Activated naive CD4-positive, alpha-beta T cell treated with anti-CD3 and anti-CD28 coated beads, Interleukin-2, amount 50 U/mL, for 24 hours (primary cell): ENCODE data around the gene MGAT5.

Source experiments
- H3K27ac Mint-ChIP-seq: one replicate; pipeline ENCODE4 v1.8.0; 2021; ENCODE audit warnings: mild to moderate bottlenecking, mixed read lengths
- H3K27me3 Mint-ChIP-seq: one replicate; pipeline ENCODE4 v1.8.0; 2021; ENCODE audit warnings: mixed read lengths
- H3K36me3 Mint-ChIP-seq: one replicate; pipeline ENCODE4 v1.8.0; 2021; ENCODE audit warnings: mixed read lengths
- H3K4me1 Mint-ChIP-seq: one replicate; pipeline ENCODE4 v1.8.0; 2021; ENCODE audit warnings: mixed read lengths
- H3K4me3 Mint-ChIP-seq: one replicate; pipeline ENCODE4 v1.8.0; 2021; ENCODE audit warnings: mild to moderate bottlenecking, mixed read lengths
- H3K9me3 Mint-ChIP-seq: one replicate; pipeline ENCODE4 v1.8.0; 2021; ENCODE audit warnings: mixed read lengths

The MGAT5 gene

GRCh38 chr2:134225841-134226240 lies 28.0 kb upstream of the MGAT5 start:
- H3K27me3 Mint-ChIP-seq, result no peaks in the 10 kb centered on the region
- no peak overlapping the region for H3K4me3 Mint-ChIP-seq
- H3K36me3 Mint-ChIP-seq, result peaks cover 3% of the 10 kb centered on the region
- H3K9me3 Mint-ChIP-seq, result peaks cover 5% of the 10 kb centered on the region
- peaks cover 61% of the 10 kb centered on the region for H3K4me1 Mint-ChIP-seq
- peak overlapping the region; percentile 5 for H3K27ac Mint-ChIP-seq

GRCh38 chr2:134226601-134227000 lies 27.3 kb upstream of the MGAT5 start:
- H3K36me3 Mint-ChIP-seq, result peaks cover 3% of the 10 kb centered on the region
- peaks cover 5% of the 10 kb centered on the region for H3K9me3 Mint-ChIP-seq
- no peak overlapping the region for H3K4me3 Mint-ChIP-seq
- peaks cover 61% of the 10 kb centered on the region for H3K4me1 Mint-ChIP-seq
- no peak overlapping the region for H3K27ac Mint-ChIP-seq
- H3K27me3 Mint-ChIP-seq, result no peaks in the 10 kb centered on the region

GRCh38 chr2:134227666-134228065 lies 26.2 kb upstream of the MGAT5 start:
- Mint-ChIP-seq H3K4me1 (peaks cover 68% of the 10 kb centered on the region), H3K27me3 (no peaks in the 10 kb centered on the region), H3K36me3 (peaks cover 3% of the 10 kb centered on the region), H3K9me3 (peaks cover 5% of the 10 kb centered on the region), H3K27ac (peak overlapping the region; percentile 48), H3K4me3 (no peak overlapping the region)

- Mint-ChIP-seq H3K27me3 (no peaks in the 10 kb centered on the region), H3K4me3 (no peak overlapping the region), H3K27ac (no peak overlapping the region), H3K4me1 (peaks cover 73% of the 10 kb centered on the region), H3K36me3 (peaks cover 3% of the 10 kb centered on the region), H3K9me3 (peaks cover 5% of the 10 kb centered on the region)
Observed at GRCh38 chr2:134228493-134228903, 25.4 kb upstream of the MGAT5 start.

GRCh38 chr2:134229540-134229939 lies 24.3 kb upstream of the MGAT5 start:
- Mint-ChIP-seq H3K27me3 (no peaks in the 10 kb centered on the region), H3K4me1 (peaks cover 73% of the 10 kb centered on the region), H3K27ac (peak overlapping the region; percentile 78), H3K4me3 (no peak overlapping the region), H3K9me3 (peaks cover 5% of the 10 kb centered on the region), H3K36me3 (peaks cover 3% of the 10 kb centered on the region)

- Mint-ChIP-seq H3K27me3 (no peaks in the 10 kb centered on the region), H3K4me1 (peaks cover 80% of the 10 kb centered on the region), H3K36me3 (peaks cover 3% of the 10 kb centered on the region), H3K27ac (no peak overlapping the region), H3K4me3 (no peak overlapping the region), H3K9me3 (peaks cover 5% of the 10 kb centered on the region)
Observed at GRCh38 chr2:134230885-134231284, 23.0 kb upstream of the MGAT5 start.

GRCh38 chr2:134231301-134231964 lies 22.4 kb upstream of the MGAT5 start:
- Mint-ChIP-seq H3K27me3 (no peaks in the 10 kb centered on the region), H3K27ac (peak overlapping the region; percentile 72), H3K36me3 (peaks cover 3% of the 10 kb centered on the region), H3K9me3 (peaks cover 5% of the 10 kb centered on the region), H3K4me3 (no peak overlapping the region), H3K4me1 (peaks cover 80% of the 10 kb centered on the region)

GRCh38 chr2:134231965-134232340 lies 21.9 kb upstream of the MGAT5 start:
- H3K4me3 Mint-ChIP-seq, result no peak overlapping the region
- H3K27ac Mint-ChIP-seq, result peak overlapping the region; percentile 72

GRCh38 chr2:134232461-134232860 lies 21.4 kb upstream of the MGAT5 start:
- peaks cover 3% of the 10 kb centered on the region for H3K36me3 Mint-ChIP-seq
- H3K9me3 Mint-ChIP-seq, result peaks cover 5% of the 10 kb centered on the region
- peak overlapping the region; percentile 72 for H3K27ac Mint-ChIP-seq
- H3K4me1 Mint-ChIP-seq, result peaks cover 80% of the 10 kb centered on the region
- peak overlapping the region; percentile 17 for H3K4me3 Mint-ChIP-seq
- no peaks in the 10 kb centered on the region for H3K27me3 Mint-ChIP-seq

More at GRCh38 chr2:134231965-134232340, 21.9 kb upstream of the MGAT5 start:
- H3K36me3 Mint-ChIP-seq, result peaks cover 3% of the 10 kb centered on the region
- peaks cover 5% of the 10 kb centered on the region for H3K9me3 Mint-ChIP-seq
- H3K4me1 Mint-ChIP-seq, result peaks cover 81% of the 10 kb centered on the region
- no peaks in the 10 kb centered on the region for H3K27me3 Mint-ChIP-seq

GRCh38 chr2:134232868-134233727 lies 20.8 kb upstream of the MGAT5 start:
- Mint-ChIP-seq H3K36me3 (peaks cover 3% of the 10 kb centered on the region), H3K27me3 (no peaks in the 10 kb centered on the region), H3K27ac (peak overlapping the region; percentile 72), H3K4me1 (peaks cover 79% of the 10 kb centered on the region), H3K9me3 (peaks cover 5% of the 10 kb centered on the region), H3K4me3 (peak overlapping the region; percentile 17)

- peak overlapping the region; percentile 17 for H3K4me3 Mint-ChIP-seq
- peak overlapping the region; percentile 72 for H3K27ac Mint-ChIP-seq
- H3K4me1 Mint-ChIP-seq, result peaks cover 82% of the 10 kb centered on the region
- peaks cover 3% of the 10 kb centered on the region for H3K36me3 Mint-ChIP-seq
- H3K27me3 Mint-ChIP-seq, result no peaks in the 10 kb centered on the region
- H3K9me3 Mint-ChIP-seq, result peaks cover 5% of the 10 kb centered on the region
Observed at GRCh38 chr2:134233728-134234136, 20.1 kb upstream of the MGAT5 start.

GRCh38 chr2:134234535-134234934 lies 19.3 kb upstream of the MGAT5 start:
- Mint-ChIP-seq H3K9me3 (peaks cover 4% of the 10 kb centered on the region), H3K27ac (peak overlapping the region; percentile 72), H3K27me3 (no peaks in the 10 kb centered on the region), H3K4me3 (no peak overlapping the region), H3K36me3 (peaks cover 6% of the 10 kb centered on the region), H3K4me1 (peaks cover 84% of the 10 kb centered on the region)

GRCh38 chr2:134235510-134236144 lies 18.2 kb upstream of the MGAT5 start:
- H3K9me3 Mint-ChIP-seq, result no peaks in the 10 kb centered on the region
- peaks cover 3% of the 10 kb centered on the region for H3K36me3 Mint-ChIP-seq
- H3K4me1 Mint-ChIP-seq, result peaks cover 86% of the 10 kb centered on the region
- peak overlapping the region; percentile 37 for H3K27ac Mint-ChIP-seq
- no peak overlapping the region for H3K4me3 Mint-ChIP-seq
- H3K27me3 Mint-ChIP-seq, result no peaks in the 10 kb centered on the region

GRCh38 chr2:134238371-134238770 lies 15.5 kb upstream of the MGAT5 start:
- Mint-ChIP-seq H3K4me3 (no peak overlapping the region), H3K4me1 (peaks cover 75% of the 10 kb centered on the region), H3K27me3 (no peaks in the 10 kb centered on the region), H3K9me3 (no peaks in the 10 kb centered on the region), H3K27ac (peak overlapping the region; percentile 68), H3K36me3 (peaks cover 3% of the 10 kb centered on the region)

- no peaks in the 10 kb centered on the region for H3K9me3 Mint-ChIP-seq
- peaks cover 73% of the 10 kb centered on the region for H3K4me1 Mint-ChIP-seq
- H3K36me3 Mint-ChIP-seq, result peaks cover 3% of the 10 kb centered on the region
- H3K27ac Mint-ChIP-seq, result no peak overlapping the region
- no peak overlapping the region for H3K4me3 Mint-ChIP-seq
- no peaks in the 10 kb centered on the region for H3K27me3 Mint-ChIP-seq
Observed at GRCh38 chr2:134240061-134240460, 13.8 kb upstream of the MGAT5 start.

- Mint-ChIP-seq H3K4me3 (no peak overlapping the region), H3K27ac (no peak overlapping the region), H3K36me3 (peaks cover 3% of the 10 kb centered on the region), H3K9me3 (no peaks in the 10 kb centered on the region), H3K27me3 (no peaks in the 10 kb centered on the region), H3K4me1 (peaks cover 72% of the 10 kb centered on the region)
Observed at GRCh38 chr2:134241911-134242310, 12.0 kb upstream of the MGAT5 start.
